DOHH2 (cell line): ENCODE measurements around the gene TTC6.

Experiments used
- H3F3A ChIP-seq: fragments of 200-600 bp; sonication (generic), shearing (Covaris generic); 2 replicates; pipeline ENCODE4 v1.6.0; 2016; ENCODE audit warnings: antibody characterized with exemption, mild to moderate bottlenecking; ENCODE audit not compliant: control insufficient read depth, insufficient read depth
- H3K27ac ChIP-seq: fragments of 200-600 bp; sonication (generic); 2 replicates; pipeline ENCODE4 v1.5.1; 2014; ENCODE audit warnings: low read depth, mild to moderate bottlenecking, low read length, moderate library complexity
- H3K27me3 ChIP-seq: fragments of 200-600 bp; sonication (generic); 2 replicates; pipeline ENCODE4 v1.6.1; 2014; ENCODE audit warnings: mild to moderate bottlenecking, low read length, mixed read lengths; ENCODE audit not compliant: control insufficient read depth
- H3K36me3 ChIP-seq: fragments of 200-600 bp; sonication (generic); 2 replicates; pipeline ENCODE4 v1.6.1; 2014; ENCODE audit warnings: mild to moderate bottlenecking, low read length, moderate library complexity, mixed read lengths; ENCODE audit not compliant: control insufficient read depth
- H3K4me1 ChIP-seq: fragments of 200-600 bp; sonication (generic); 2 replicates; pipeline ENCODE4 v1.6.1; 2014; ENCODE audit warnings: mild to moderate bottlenecking, low read length, mixed read lengths; ENCODE audit not compliant: control insufficient read depth
- H3K4me2 ChIP-seq: fragments of 200-600 bp; sonication (generic); 2 replicates; pipeline ENCODE4 v1.6.0; 2014; ENCODE audit warnings: mild to moderate bottlenecking, low read length, moderate library complexity
- H3K4me3 ChIP-seq: fragments of 200-600 bp; sonication (generic); 2 replicates; pipeline ENCODE4 v1.5.1; 2014; ENCODE audit warnings: mild to moderate bottlenecking, low read length, mixed read lengths
- H3K79me2 ChIP-seq: fragments of 200-600 bp; sonication (generic); 2 replicates; pipeline ENCODE4 v1.6.1; 2014; ENCODE audit warnings: mild to moderate bottlenecking, low read length, mixed read lengths; ENCODE audit not compliant: control insufficient read depth
- H3K9me2 ChIP-seq: fragments of 200-600 bp; sonication (generic); replicated peaks from 2 replicates; pipeline ENCODE4 v1.6.1; 2014; ENCODE audit warnings: mild to moderate bottlenecking, low read length, mixed read lengths; ENCODE audit not compliant: control insufficient read depth
- H3K9me3 ChIP-seq: fragments of 200-600 bp; sonication (generic); 2 replicates; pipeline ENCODE4 v1.6.1; 2014; ENCODE audit warnings: antibody characterized with exemption, low read length, mixed read lengths; ENCODE audit not compliant: control insufficient read depth, insufficient read depth
- H4K20me1 ChIP-seq: fragments of 200-600 bp; sonication (generic); 2 replicates; pipeline ENCODE4 v1.6.0; 2014; ENCODE audit warnings: low read depth, mild to moderate bottlenecking, antibody characterized with exemption, low read length, moderate library complexity; ENCODE audit not compliant: control insufficient read depth, insufficient read depth
- CTCF ChIP-seq: fragments of 200-600 bp; sonication (generic); IDR thresholded peaks from one replicate; pipeline ENCODE4 v1.5.1; 2014; ENCODE audit warnings: antibody characterized with exemption, mild to moderate bottlenecking, low read depth, low read length; ENCODE audit not compliant: poor library complexity, severe bottlenecking
- EZH2phosphoT487 ChIP-seq: fragments of 200-600 bp; sonication (generic); IDR thresholded peaks from 2 replicates; pipeline ENCODE4 v1.6.1; 2017; ENCODE audit warnings: borderline replicate concordance, mild to moderate bottlenecking, antibody characterized with exemption, low read length, moderate library complexity, mixed read lengths

The TTC6 gene

GRCh38 chr14:37597538-37597913 lies 2.1 kb downstream of the TTC6 start:
- Histone ChIP-seq H3K9me2 (no peaks in the 10 kb centered on the region), H3K79me2 (no peaks in the 10 kb centered on the region; the same call in 1 of the 2 replicates), H4K20me1 (no peaks in the 10 kb centered on the region), H3K4me3 (no peak overlapping the region), H3K27me3 (no peaks in the 10 kb centered on the region), H3F3A (no peaks in the 10 kb centered on the region), H3K4me1 (no peaks in the 10 kb centered on the region), H3K9me3 (peaks cover 19% of the 10 kb centered on the region; the same call in 1 of the 2 replicates), H3K36me3 (no peaks in the 10 kb centered on the region), H3K27ac (no peak overlapping the region), H3K4me2 (no peak overlapping the region)
- TF ChIP-seq EZH2phosphoT487, result no peak
- no peak for TF ChIP-seq CTCF

GRCh38 chr14:37597914-37598746 lies 2.7 kb downstream of the TTC6 start:
- TF ChIP-seq CTCF, result no peak
- TF ChIP-seq EZH2phosphoT487, result no peak
- Histone ChIP-seq H3K4me2 (no peak overlapping the region), H3F3A (no peaks in the 10 kb centered on the region), H3K4me3 (no peak overlapping the region), H3K27me3 (no peaks in the 10 kb centered on the region), H4K20me1 (no peaks in the 10 kb centered on the region), H3K9me3 (peaks cover 19% of the 10 kb centered on the region; the same call in 1 of the 2 replicates), H3K36me3 (no peaks in the 10 kb centered on the region), H3K27ac (no peak overlapping the region), H3K79me2 (no peaks in the 10 kb centered on the region; the same call in 1 of the 2 replicates), H3K9me2 (no peaks in the 10 kb centered on the region), H3K4me1 (no peaks in the 10 kb centered on the region)

GRCh38 chr14:37598747-37599506 lies 3.5 kb downstream of the TTC6 start:
- no peak overlapping the region for H3K4me2 ChIP-seq

More at GRCh38 chr14:37598747-37599506, 3.5 kb downstream of the TTC6 start:
- Histone ChIP-seq H3K4me3 (no peak overlapping the region), H3K9me3 (peaks cover 19% of the 10 kb centered on the region; the same call in 1 of the 2 replicates), H3K27me3 (no peaks in the 10 kb centered on the region), H3K36me3 (no peaks in the 10 kb centered on the region), H4K20me1 (no peaks in the 10 kb centered on the region), H3K27ac (no peak overlapping the region), H3K9me2 (no peaks in the 10 kb centered on the region), H3F3A (no peaks in the 10 kb centered on the region), H3K4me1 (no peaks in the 10 kb centered on the region), H3K79me2 (no peaks in the 10 kb centered on the region; the same call in 1 of the 2 replicates)
- TF ChIP-seq EZH2phosphoT487, result no peak
- TF ChIP-seq CTCF, result no peak
